HEK293 (cell line): Measurements from ENCODE around the gene THSD4.

ENCODE experiments used
- CTCF ChIA-PET: fragments of 350-600 bp; formaldehyde crosslinking; extraction: SDS; loops from one replicate; lab custom pipeline; 2021; ENCODE audit warnings: antibody characterized with exemption; lab: Yijun Ruan, JAX
- POLR2A ChIA-PET: fragments of 300-600 bp; formaldehyde crosslinking; extraction: SDS; loops from one replicate; lab custom pipeline; 2020; ENCODE audit warnings: antibody characterized with exemption, inconsistent platforms; lab: Yijun Ruan, JAX
- H3K27ac ChIP-seq: fragments of 200-500 bp; sonication (Bioruptor generic); 2 replicates; pipeline ENCODE4 v1.5.1; 2014; ENCODE audit warnings: low read depth, low read length, control low read depth, inconsistent platforms; ENCODE audit errors: extremely low read depth
- H3K36me3 ChIP-seq, 2 experiments: fragments of 200-500 bp in 1 of 2; sonication (Bioruptor generic) in 1 of 2; 1 replicate in 1 of 2; 2 replicates in 1 of 2; pipeline ENCODE4 v1.5.1; 2014 to 2017; ENCODE audit warnings: inconsistent platforms in 2 of 2, low read length in 2 of 2; ENCODE audit not compliant: control insufficient read depth in 2 of 2, insufficient read depth in 1 of 2
- H3K4me1 ChIP-seq: fragments of 200-500 bp; sonication (Bioruptor generic); 2 replicates; pipeline ENCODE4 v1.5.1; 2014; ENCODE audit warnings: mild to moderate bottlenecking, low read length, inconsistent platforms; ENCODE audit not compliant: control insufficient read depth, insufficient read depth
- H3K4me3 ChIP-seq: 2 replicates; pipeline ENCODE4 v1.5.1; 2011; ENCODE audit warnings: low read depth, mild to moderate bottlenecking, control low read depth, low read length, moderate library complexity
- H3K9me3 ChIP-seq: fragments of 200-500 bp; sonication (Bioruptor generic); 2 replicates; pipeline ENCODE4 v1.5.1; 2014; ENCODE audit warnings: low read depth, low read length, inconsistent platforms; ENCODE audit not compliant: control insufficient read depth, insufficient read depth
- EGR2 ChIP-seq: fragments of 450-650 bp; formaldehyde crosslinking; IDR thresholded peaks from 2 replicates; pipeline ENCODE4 v1.5.1; 2016; ENCODE audit warnings: low read depth, missing biosample characterization, missing genetic modification characterization
- FEZF1 ChIP-seq: fragments of 450-650 bp; formaldehyde crosslinking; IDR thresholded peaks from 2 replicates; pipeline ENCODE4 v1.5.1; 2016; ENCODE audit warnings: missing biosample characterization, missing genetic modification characterization
- GLIS1 ChIP-seq: fragments of 450-650 bp; formaldehyde crosslinking; IDR thresholded peaks from 2 replicates; pipeline ENCODE4 v1.5.1; 2016; ENCODE audit warnings: missing biosample characterization, missing genetic modification characterization
- HOXC10 ChIP-seq: sonication (generic); formaldehyde crosslinking; IDR thresholded peaks from 2 replicates; pipeline ENCODE4 v1.8.1; 2023; ENCODE audit warnings: mild to moderate bottlenecking, missing genetic modification reagents
- KLF17 ChIP-seq: fragments of 450-650 bp; formaldehyde crosslinking; IDR thresholded peaks from 2 replicates; pipeline ENCODE4 v1.5.1; 2016; ENCODE audit warnings: missing biosample characterization, missing genetic modification characterization
- KLF7 ChIP-seq: fragments of 450-650 bp; formaldehyde crosslinking; IDR thresholded peaks from 2 replicates; pipeline ENCODE4 v1.5.1; 2016; ENCODE audit warnings: missing biosample characterization, missing genetic modification characterization, borderline replicate concordance
- KLF9 ChIP-seq: fragments of 450-650 bp; formaldehyde crosslinking; IDR thresholded peaks from 2 replicates; pipeline ENCODE4 v1.5.1; 2016; ENCODE audit warnings: missing biosample characterization, missing genetic modification characterization, low read depth
- MZF1 ChIP-seq: fragments of 450-650 bp; formaldehyde crosslinking; IDR thresholded peaks from 2 replicates; pipeline ENCODE4 v1.5.1; 2017; ENCODE audit warnings: missing biosample characterization, missing genetic modification characterization, borderline replicate concordance
- PRDM10 ChIP-seq: fragments of 450-650 bp; formaldehyde crosslinking; IDR thresholded peaks from 2 replicates; pipeline ENCODE4 v1.5.1; 2016; ENCODE audit warnings: missing biosample characterization, missing genetic modification characterization
- ZBTB1 ChIP-seq: fragments of 450-650 bp; formaldehyde crosslinking; IDR thresholded peaks from 2 replicates; pipeline ENCODE4 v1.5.1; 2016; ENCODE audit warnings: missing biosample characterization, missing genetic modification characterization
- ZBTB20 ChIP-seq: fragments of 450-650 bp; formaldehyde crosslinking; IDR thresholded peaks from 2 replicates; pipeline ENCODE4 v1.5.1; 2016; ENCODE audit warnings: missing biosample characterization, missing genetic modification characterization
- ZBTB21 ChIP-seq: fragments of 450-650 bp; formaldehyde crosslinking; IDR thresholded peaks from 2 replicates; pipeline ENCODE4 v1.5.1; 2017; ENCODE audit warnings: missing biosample characterization, missing genetic modification characterization
- ZBTB6 ChIP-seq: fragments of 450-650 bp; formaldehyde crosslinking; IDR thresholded peaks from 2 replicates; pipeline ENCODE4 v1.5.1; 2017; ENCODE audit warnings: missing biosample characterization, missing genetic modification characterization
- ZBTB7A ChIP-seq: fragments of 450-650 bp; formaldehyde crosslinking; IDR thresholded peaks from 2 replicates; pipeline ENCODE4 v1.5.1; 2016; ENCODE audit warnings: low read depth, missing biosample characterization, missing genetic modification characterization
- ZFHX2 ChIP-seq: fragments of 450-650 bp; formaldehyde crosslinking; conservative IDR thresholded peaks from 2 replicates; pipeline ENCODE4 v1.5.1; 2016; ENCODE audit warnings: missing biosample characterization, missing genetic modification characterization
- ZFP37 ChIP-seq: fragments of 450-650 bp; formaldehyde crosslinking; IDR thresholded peaks from 2 replicates; pipeline ENCODE4 v1.5.1; 2016; ENCODE audit warnings: missing biosample characterization, missing genetic modification characterization
- ZNF148 ChIP-seq: fragments of 450-650 bp; formaldehyde crosslinking; IDR thresholded peaks from 2 replicates; pipeline ENCODE4 v1.5.0; 2017; ENCODE audit warnings: missing biosample characterization, missing genetic modification characterization, borderline replicate concordance
- ZNF211 ChIP-seq: fragments of 450-650 bp; formaldehyde crosslinking; IDR thresholded peaks from 2 replicates; pipeline ENCODE4 v1.5.1; 2016; ENCODE audit warnings: low read depth, missing biosample characterization, missing genetic modification characterization
- ZNF280C ChIP-seq: fragments of 450-650 bp; formaldehyde crosslinking; IDR thresholded peaks from 2 replicates; pipeline ENCODE4 v1.5.1; 2016; ENCODE audit warnings: missing biosample characterization, missing genetic modification characterization
- ZNF391 ChIP-seq: fragments of 450-650 bp; formaldehyde crosslinking; IDR thresholded peaks from 2 replicates; pipeline ENCODE4 v1.5.1; 2016; ENCODE audit warnings: low read depth, missing biosample characterization, missing genetic modification characterization, borderline replicate concordance
- ZNF423 ChIP-seq: fragments of 450-650 bp; formaldehyde crosslinking; IDR thresholded peaks from 2 replicates; pipeline ENCODE4 v1.5.1; 2016; ENCODE audit warnings: missing biosample characterization, missing genetic modification characterization
- ZNF433 ChIP-seq: fragments of 450-650 bp; formaldehyde crosslinking; IDR thresholded peaks from 2 replicates; pipeline ENCODE4 v1.5.1; 2016; ENCODE audit warnings: missing biosample characterization, missing genetic modification characterization, low read depth
- ZNF555 ChIP-seq: fragments of 450-650 bp; formaldehyde crosslinking; conservative IDR thresholded peaks from 2 replicates; pipeline ENCODE4 v1.5.1; 2017; ENCODE audit warnings: missing biosample characterization, mild to moderate bottlenecking, missing genetic modification characterization, inconsistent platforms
- ZNF677 ChIP-seq: fragments of 450-650 bp; IDR thresholded peaks from 2 replicates; pipeline ENCODE4 v1.5.0; 2018; ENCODE audit warnings: missing biosample characterization, mild to moderate bottlenecking, missing genetic modification characterization, moderate library complexity
- ZNF701 ChIP-seq: fragments of 450-650 bp; formaldehyde crosslinking; IDR thresholded peaks from 2 replicates; pipeline ENCODE4 v1.5.1; 2016; ENCODE audit warnings: missing biosample characterization, missing genetic modification characterization
- ZNF776 ChIP-seq: fragments of 450-650 bp; formaldehyde crosslinking; IDR thresholded peaks from 2 replicates; pipeline ENCODE4 v1.5.0; 2017; ENCODE audit warnings: missing biosample characterization, missing genetic modification characterization, borderline replicate concordance
- ZNF791 ChIP-seq: fragments of 450-650 bp; formaldehyde crosslinking; IDR thresholded peaks from 2 replicates; pipeline ENCODE4 v1.5.1; 2016; ENCODE audit warnings: missing biosample characterization, missing genetic modification characterization

Gene THSD4

GRCh38 chr15:71357321-71357732, 242.1 kb downstream of the THSD4 start (continued):
- no peak for TF ChIP-seq ZNF148 (tag by site-specific recombination)
- no peak for TF ChIP-seq ZBTB21
- TF ChIP-seq ZNF555, result no peak
- TF ChIP-seq ZNF423 (tag by site-specific recombination), result 0 out of 2 replicates have a peak, but pooled peaks have one; percentile 10
- no peak for TF ChIP-seq ZNF677 (tag by site-specific recombination)
- peak; percentile 50 for TF ChIP-seq FEZF1
- no peak for TF ChIP-seq ZNF391 (tag by site-specific recombination)
- TF ChIP-seq ZBTB20, result peak; percentile 42; the same call in 1 of the 2 replicates
- TF ChIP-seq ZNF211, result no peak
- TF ChIP-seq PRDM10 (tag by site-specific recombination), result no peak
- TF ChIP-seq KLF7 (tag by site-specific recombination), result peak; percentile 77; the same call in 1 of the 2 replicates
- peak; percentile 57 for TF ChIP-seq GLIS1 (tag by site-specific recombination)
- no peak for TF ChIP-seq ZNF776 (tag by site-specific recombination)
- TF ChIP-seq ZBTB6 (tag by site-specific recombination), result no peak
- no peak for TF ChIP-seq ZNF280C
- peak; percentile 95 for TF ChIP-seq MZF1 (tag by site-specific recombination)
- peak; percentile 77 for TF ChIP-seq ZFHX2 (tag by site-specific recombination)

- H3K4me3 ChIP-seq, result no peak overlapping the region
- no peak for TF ChIP-seq ZBTB1
- TF ChIP-seq ZNF433, result no peak
- TF ChIP-seq KLF17 (tag by site-specific recombination), result no peak
- no peak for TF ChIP-seq ZFP37 (tag by site-specific recombination)
- TF ChIP-seq ZBTB7A (tag by site-specific recombination), result no peak
- TF ChIP-seq HOXC10, result no peak
- TF ChIP-seq ZNF423 (tag by site-specific recombination), result no peak
- TF ChIP-seq KLF9, result no peak
- no peak for TF ChIP-seq EGR2 (tag by site-specific recombination)
- TF ChIP-seq ZNF701 (tag by site-specific recombination), result no peak
- no peak for TF ChIP-seq ZNF791
- no peaks in the 10 kb centered on the region for H3K9me3 ChIP-seq
- peaks cover 14% of the 10 kb centered on the region for H3K4me1 ChIP-seq
- H3K27ac ChIP-seq, result no peak overlapping the region; the same call in 1 of the 2 replicates
- ChIA-PET CTCF (interaction anchor here (1.0 kb wide), 1 partner anchor 28 kb away, joined by 3 read pairs; no protein-coding TSS in a partner anchor), POLR2A (no interaction called here)
- no peaks in the 10 kb centered on the region for H3K36me3 ChIP-seq
Observed at GRCh38 chr15:71357967-71358366, 242.7 kb downstream of the THSD4 start.
